HL-60 (cell line): ENCODE results near the gene PLLP.

ENCODE experiments used
- DNase-seq, 2 experiments: peaks; one replicate each; pipeline ENCODE4 v3.0.0-alpha.2; 2010 to 2020; ENCODE audit warnings: low read depth in 1 of 2, low spot score in 1 of 2
- H3K27ac ChIP-seq: fragments of 250-450 bp; sonication (Bioruptor Pico); replicated peaks from 2 replicates; pipeline ENCODE4 v1.5.1; 2020; ENCODE audit warnings: mild to moderate bottlenecking, moderate library complexity
- H3K27me3 ChIP-seq: fragments of 250-450 bp; sonication (Bioruptor Pico); 2 replicates; pipeline ENCODE4 v1.5.1; 2021; ENCODE audit warnings: mild to moderate bottlenecking, moderate library complexity; ENCODE audit not compliant: insufficient read depth, poor library complexity, severe bottlenecking
- H3K4me3 ChIP-seq: replicated peaks from 2 replicates; pipeline ENCODE4 v1.5.1; 2011; ENCODE audit warnings: mild to moderate bottlenecking, control low read depth, low read length; ENCODE audit not compliant: insufficient read depth
- GABPA ChIP-seq: IDR thresholded peaks from 2 replicates; pipeline ENCODE4 v1.6.1; 2012; ENCODE audit warnings: low read depth
- POLR2AphosphoS5 ChIP-seq: IDR thresholded peaks from 2 replicates; pipeline ENCODE4 v1.6.1; 2012; ENCODE audit warnings: low read depth
- REST ChIP-seq: IDR thresholded peaks from 2 replicates; pipeline ENCODE4 v1.6.1; 2012; ENCODE audit warnings: low read depth; ENCODE audit not compliant: insufficient replicate concordance
- SPI1 ChIP-seq: IDR thresholded peaks from 2 replicates; pipeline ENCODE4 v1.6.1; 2012; ENCODE audit warnings: low read depth, mild to moderate bottlenecking, borderline replicate concordance
- TF ChIP-seq, protein P1 (sequence below): IDR thresholded peaks from one replicate; pipeline ENCODE4 v1.5.1; 2011; ENCODE audit warnings: low read length, control low read depth, inconsistent platforms; ENCODE audit not compliant: insufficient read depth

PLLP gene

GRCh38 chr16:57261806-57262205 lies 22.7 kb downstream of the PLLP start:
- H3K27me3 ChIP-seq = no peaks in the 10 kb centered on the region
- no peak overlapping the region for H3K4me3 ChIP-seq
- no peak for TF ChIP-seq REST
- TF ChIP-seq SPI1 = no peak
- TF ChIP-seq, protein P1, sequence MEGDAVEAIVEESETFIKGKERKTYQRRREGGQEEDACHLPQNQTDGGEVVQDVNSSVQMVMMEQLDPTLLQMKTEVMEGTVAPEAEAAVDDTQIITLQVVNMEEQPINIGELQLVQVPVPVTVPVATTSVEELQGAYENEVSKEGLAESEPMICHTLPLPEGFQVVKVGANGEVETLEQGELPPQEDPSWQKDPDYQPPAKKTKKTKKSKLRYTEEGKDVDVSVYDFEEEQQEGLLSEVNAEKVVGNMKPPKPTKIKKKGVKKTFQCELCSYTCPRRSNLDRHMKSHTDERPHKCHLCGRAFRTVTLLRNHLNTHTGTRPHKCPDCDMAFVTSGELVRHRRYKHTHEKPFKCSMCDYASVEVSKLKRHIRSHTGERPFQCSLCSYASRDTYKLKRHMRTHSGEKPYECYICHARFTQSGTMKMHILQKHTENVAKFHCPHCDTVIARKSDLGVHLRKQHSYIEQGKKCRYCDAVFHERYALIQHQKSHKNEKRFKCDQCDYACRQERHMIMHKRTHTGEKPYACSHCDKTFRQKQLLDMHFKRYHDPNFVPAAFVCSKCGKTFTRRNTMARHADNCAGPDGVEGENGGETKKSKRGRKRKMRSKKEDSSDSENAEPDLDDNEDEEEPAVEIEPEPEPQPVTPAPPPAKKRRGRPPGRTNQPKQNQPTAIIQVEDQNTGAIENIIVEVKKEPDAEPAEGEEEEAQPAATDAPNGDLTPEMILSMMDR = no peak
- TF ChIP-seq GABPA = no peak
- no peak for TF ChIP-seq POLR2AphosphoS5
- no peak for DNase-seq
- H3K27ac ChIP-seq = no peak overlapping the region

DNA sequence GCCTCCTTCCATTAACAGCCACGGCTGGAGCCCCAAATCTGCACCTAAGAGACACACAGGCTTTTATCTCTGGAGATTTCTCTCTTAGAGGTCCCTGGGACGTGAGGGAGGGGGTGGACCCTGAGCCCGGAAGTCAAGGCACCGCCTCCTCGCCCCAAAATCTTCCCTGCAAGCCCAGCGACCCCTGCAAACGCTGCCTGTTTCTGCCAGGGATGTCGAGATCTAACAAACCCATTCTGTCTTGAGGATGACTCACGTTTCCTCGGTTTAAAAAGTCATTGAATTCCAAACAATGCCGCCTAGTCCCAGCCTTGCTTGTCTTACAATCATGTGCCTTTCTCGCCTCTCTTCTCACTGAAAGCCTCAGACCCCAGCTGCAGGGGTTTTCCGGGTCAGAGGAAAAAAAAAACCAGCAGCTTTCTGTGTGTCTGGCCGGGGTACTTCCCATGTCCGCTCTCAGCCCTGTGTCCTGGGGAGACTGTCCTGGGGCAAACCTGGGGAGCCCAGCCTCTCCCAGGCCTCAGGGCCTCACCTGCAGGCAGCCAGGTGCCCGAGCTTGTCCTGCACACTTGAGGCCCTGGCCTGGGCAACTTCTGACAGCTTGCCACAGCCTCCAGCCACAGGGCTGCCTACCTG lies 24.1 kb downstream of the PLLP start:
- no peak for DNase-seq
- TF ChIP-seq GABPA (no peak), POLR2AphosphoS5 (no peak), REST (no peak), SPI1 (no peak)
- TF ChIP-seq, protein P1 = no peak
- H3K4me3 ChIP-seq = no peak overlapping the region

GRCh38 chr16:57258910-57259475 lies 25.5 kb downstream of the PLLP start:
- Histone ChIP-seq H3K27ac (no peak overlapping the region), H3K27me3 (no peaks in the 10 kb centered on the region), H3K4me3 (no peak overlapping the region)
- no peak for DNase-seq
- TF ChIP-seq REST = no peak
- no peak for TF ChIP-seq GABPA
- TF ChIP-seq SPI1 = no peak
- TF ChIP-seq, protein P1 = no peak
- TF ChIP-seq POLR2AphosphoS5 = no peak

More for the DNA sequence above, 24.1 kb downstream of the PLLP start:
- H3K27ac ChIP-seq = no peak overlapping the region
- H3K27me3 ChIP-seq = no peaks in the 10 kb centered on the region
